SK-N-SH (cell line): Measurements from ENCODE around the gene RAD17. TPM values are rescaled to one million over a fixed set of nuclear protein-coding genes. Genes with fewer than 3 reads are reported as not detected.

ENCODE experiments used
- CTCF ChIA-PET: fragments of 300-600, 350-600 bp; formaldehyde crosslinking; extraction: SDS; loops from one replicate; lab custom pipeline; 2021; lab: Yijun Ruan, JAX
- POLR2A ChIA-PET: fragments of 350-600 bp; sonication (Branson Sonifier 250); formaldehyde crosslinking; extraction: SDS; loops from one replicate; lab custom pipeline; 2020; ENCODE audit warnings: antibody characterized with exemption, inconsistent platforms; lab: Yijun Ruan, JAX
- DNase-seq: peaks from one replicate; pipeline ENCODE4 v3.0.0; 2012
- H2AFZ ChIP-seq: fragments of 200-600 bp; sonication (generic); 2 replicates; pipeline ENCODE4 v1.8.1; 2016; ENCODE audit warnings: antibody characterized with exemption, mild to moderate bottlenecking, low read depth
- H3F3A ChIP-seq: fragments of 200-600 bp; sonication (generic); replicated peaks from 2 replicates; pipeline ENCODE3; 2016; ENCODE audit warnings: antibody characterized with exemption, mild to moderate bottlenecking; ENCODE audit not compliant: insufficient read depth
- H3K27ac ChIP-seq, 2 experiments: fragments of 200-500 bp in 1 of 2; fragments of 200-600 bp in 1 of 2; sonication (Bioruptor generic) in 1 of 2; sonication (generic), shearing (Covaris generic) in 1 of 2; 2 replicates each; pipeline versions ENCODE4 v1.5.1 to v1.6.1; 2014 to 2016; ENCODE audit warnings: low read depth in 2 of 2, inconsistent platforms in 1 of 2, low read length in 1 of 2, mild to moderate bottlenecking in 1 of 2, mixed read lengths in 1 of 2
- H3K27me3 ChIP-seq: fragments of 200-600 bp; sonication (generic), shearing (Covaris generic); 2 replicates; pipeline ENCODE4 v1.6.1; 2016; ENCODE audit warnings: mixed run types; ENCODE audit not compliant: insufficient read depth
- H3K36me3 ChIP-seq, 2 experiments: fragments of 200-500 bp in 1 of 2; fragments of 200-600 bp in 1 of 2; sonication (Bioruptor generic) in 1 of 2; sonication (generic) in 1 of 2; replicated peaks in 1 of 2; 2 replicates each; pipeline versions ENCODE3 to v1.5.1; 2014 to 2016; ENCODE audit warnings: low read length in 1 of 2, mild to moderate bottlenecking in 1 of 2; ENCODE audit not compliant: insufficient read depth in 2 of 2, control insufficient read depth in 1 of 2
- H3K4me1 ChIP-seq, 2 experiments: fragments of 200-500 bp in 1 of 2; fragments of 200-600 bp in 1 of 2; sonication (Bioruptor generic) in 1 of 2; sonication (generic), shearing (Covaris generic) in 1 of 2; 2 replicates each; pipeline versions ENCODE4 v1.5.1 to v1.6.1; 2014 to 2016; ENCODE audit warnings: low read depth in 1 of 2, low read length in 1 of 2, mixed run types in 1 of 2; ENCODE audit not compliant: insufficient read depth in 2 of 2, control insufficient read depth in 1 of 2
- H3K4me2 ChIP-seq: fragments of 200-600 bp; sonication (generic), shearing (Covaris generic); 2 replicates; pipeline ENCODE4 v1.6.1; 2017; ENCODE audit warnings: mixed run types
- H3K4me3 ChIP-seq, 2 experiments: fragments of 200-500 bp in 1 of 2; fragments of 200-600 bp in 1 of 2; sonication (Bioruptor generic) in 1 of 2; sonication (generic), shearing (Covaris generic) in 1 of 2; 2 replicates each; pipeline versions ENCODE4 v1.5.1 to v1.8.1; 2014 to 2016; ENCODE audit warnings: low read depth in 2 of 2, inconsistent platforms in 1 of 2, low read length in 1 of 2, mild to moderate bottlenecking in 1 of 2, mixed read lengths in 1 of 2, moderate library complexity in 1 of 2
- H3K79me2 ChIP-seq: fragments of 200-600 bp; sonication (generic); 2 replicates; pipeline ENCODE4 v1.8.1; 2017; ENCODE audit warnings: mild to moderate bottlenecking; ENCODE audit not compliant: insufficient read depth
- H3K9ac ChIP-seq: fragments of 200-600 bp; sonication (generic); 2 replicates; pipeline ENCODE4 v1.6.1; 2017; ENCODE audit warnings: mixed run types
- H3K9me2 ChIP-seq: fragments of 200-600 bp; sonication (generic); 2 replicates; pipeline ENCODE4 v1.6.1; 2017; ENCODE audit warnings: mixed run types
- H3K9me3 ChIP-seq: fragments of 200-600 bp; sonication (generic); 2 replicates; pipeline ENCODE4 v1.6.1; 2017; ENCODE audit warnings: mixed run types, mild to moderate bottlenecking, moderate library complexity
- H4K20me1 ChIP-seq: fragments of 200-600 bp; sonication (generic); 2 replicates; pipeline ENCODE4 v1.6.1; 2017; ENCODE audit warnings: mild to moderate bottlenecking, mixed run types; ENCODE audit not compliant: insufficient read depth
- EZH2phosphoT487 ChIP-seq: fragments of 200-600 bp; sonication (generic); IDR thresholded peaks from 2 replicates; pipeline ENCODE4 v1.6.1; 2017; ENCODE audit warnings: low read depth, mixed run types, mild to moderate bottlenecking, antibody characterized with exemption, moderate library complexity, borderline replicate concordance
- GABPA ChIP-seq: IDR thresholded peaks from 2 replicates; pipeline ENCODE4 v1.4.0; 2012; ENCODE audit warnings: low read depth, mild to moderate bottlenecking
- POLR2AphosphoS5 ChIP-seq: IDR thresholded peaks from 2 replicates; pipeline ENCODE4 v1.6.1; 2012; ENCODE audit warnings: low read depth, low read length
- ZBTB33 ChIP-seq: IDR thresholded peaks from 2 replicates; pipeline ENCODE4 v1.4.0; 2012; ENCODE audit warnings: low read depth, borderline replicate concordance
- WGBS: methylation state at CpG from one replicate; pipeline ENCODE4 v1.1.6; 2017; ENCODE audit warnings: low lambda C conversion rate; 5-methylcytosine and 5-hydroxymethylcytosine counted together
- polyA plus RNA-seq, 3 experiments: library from polyadenylated mRNA; depleted of rRNA; stranded (reverse); fragments of >200 nt; gene quantifications; 2 replicates each; pipeline ENCODE4 v1.2.3, GENCODE V29; 2012
- TF ChIP-seq, protein P1 (sequence below): IDR thresholded peaks from 2 replicates; pipeline ENCODE4; 2012

The RAD17 gene
- polyA plus RNA-seq, 1 of the 3 experiments (the other 2 are of a cell fraction), result 16.9 TPM

GRCh38 chr5:69462170-69462569, 92.6 kb downstream of the RAD17 start:
- no peak overlapping the region for H3K4me3 ChIP-seq
- ChIA-PET POLR2A (no interaction called here), CTCF (interaction anchor here (0.8 kb wide), 1 partner anchor 19 kb away, joined by 3 read pairs; no protein-coding TSS in a partner anchor)
- H2AFZ ChIP-seq, result no peak overlapping the region
- WGBS, result 85% methylated on average over 1 of the region's 1 CpG
- H3K36me3 ChIP-seq, result no peaks in the 10 kb centered on the region
- H4K20me1 ChIP-seq, result no peaks in the 10 kb centered on the region
- no peak overlapping the region for H3K9ac ChIP-seq
- DNase-seq, result no peak
- H3K9me3 ChIP-seq, result no peaks in the 10 kb centered on the region
- no peak overlapping the region for H3K4me2 ChIP-seq
- H3F3A ChIP-seq, result no peaks in the 10 kb centered on the region
- TF ChIP-seq ZBTB33 (no peak), EZH2phosphoT487 (no peak), GABPA (no peak), POLR2AphosphoS5 (no peak)
- TF ChIP-seq, protein P1, sequence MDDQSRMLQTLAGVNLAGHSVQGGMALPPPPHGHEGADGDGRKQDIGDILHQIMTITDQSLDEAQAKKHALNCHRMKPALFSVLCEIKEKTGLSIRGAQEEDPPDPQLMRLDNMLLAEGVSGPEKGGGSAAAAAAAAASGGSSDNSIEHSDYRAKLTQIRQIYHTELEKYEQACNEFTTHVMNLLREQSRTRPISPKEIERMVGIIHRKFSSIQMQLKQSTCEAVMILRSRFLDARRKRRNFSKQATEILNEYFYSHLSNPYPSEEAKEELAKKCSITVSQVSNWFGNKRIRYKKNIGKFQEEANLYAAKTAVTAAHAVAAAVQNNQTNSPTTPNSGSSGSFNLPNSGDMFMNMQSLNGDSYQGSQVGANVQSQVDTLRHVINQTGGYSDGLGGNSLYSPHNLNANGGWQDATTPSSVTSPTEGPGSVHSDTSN, result no peak
- TF ChIP-seq, all 33 proteins: peak for 0
- Histone ChIP-seq H3K27ac (no peak overlapping the region), H3K9me2 (no peaks in the 10 kb centered on the region), H3K79me2 (no peaks in the 10 kb centered on the region), H3K4me1 (no peaks in the 10 kb centered on the region), H3K27me3 (no peaks in the 10 kb centered on the region)

Other genes with a start within 250 kb of the RAD17 start
- 67.8 and 78.6 TPM in 2 replicates for gene CCNB1, start 202.7 kb upstream of the RAD17 start, polyA plus RNA-seq (2012; rRNA removed)
- gene CENPH, start 180.2 kb upstream of the RAD17 start, polyA plus RNA-seq (2012; rRNA removed), result 12.8 and 14.6 TPM in 2 replicates
- 44.2 and 62.1 TPM in 2 replicates for gene CDK7, start 134.9 kb upstream of the RAD17 start, polyA plus RNA-seq (2012; rRNA removed)
- gene CCDC125, start 37.0 kb upstream of the RAD17 start, polyA plus RNA-seq (2012; rRNA removed), result 1.7 and 2.3 TPM in 2 replicates
- 12.9 and 15.1 TPM in 2 replicates for gene AK6, start 298 bp upstream of the RAD17 start, polyA plus RNA-seq (2012; rRNA removed)
- 106 and 138 TPM in 2 replicates for gene TAF9, start 298 bp upstream of the RAD17 start, polyA plus RNA-seq (2012; rRNA removed)
- 0.07 TPM in 1 of 2 replicates, not detected in the other for gene MARVELD2, start 45.3 kb downstream of the RAD17 start, polyA plus RNA-seq (2012; rRNA removed)
- gene OCLN, start 123.0 kb downstream of the RAD17 start, polyA plus RNA-seq (2012; rRNA removed), result 6.5 and 7.4 TPM in 2 replicates
- gene GTF2H2C, start 190.4 kb downstream of the RAD17 start, polyA plus RNA-seq (2012; rRNA removed), result 23.4 and 24.9 TPM in 2 replicates